Stimulated activated CD4-positive, alpha-beta T cell treated with anti-CD3 and anti-CD28 coated beads, TNF-alpha, amount 100 ng/mL, for 48 hours (primary cell): ENCODE data around the gene TREM2.

Experiments
- DNase-seq, 3 donors: peaks; one replicate each; pipeline ENCODE4 v3.0.0-alpha.2; 2020; ENCODE audit warnings: low read depth in 3 of 3

Gene TREM2

DNA sequence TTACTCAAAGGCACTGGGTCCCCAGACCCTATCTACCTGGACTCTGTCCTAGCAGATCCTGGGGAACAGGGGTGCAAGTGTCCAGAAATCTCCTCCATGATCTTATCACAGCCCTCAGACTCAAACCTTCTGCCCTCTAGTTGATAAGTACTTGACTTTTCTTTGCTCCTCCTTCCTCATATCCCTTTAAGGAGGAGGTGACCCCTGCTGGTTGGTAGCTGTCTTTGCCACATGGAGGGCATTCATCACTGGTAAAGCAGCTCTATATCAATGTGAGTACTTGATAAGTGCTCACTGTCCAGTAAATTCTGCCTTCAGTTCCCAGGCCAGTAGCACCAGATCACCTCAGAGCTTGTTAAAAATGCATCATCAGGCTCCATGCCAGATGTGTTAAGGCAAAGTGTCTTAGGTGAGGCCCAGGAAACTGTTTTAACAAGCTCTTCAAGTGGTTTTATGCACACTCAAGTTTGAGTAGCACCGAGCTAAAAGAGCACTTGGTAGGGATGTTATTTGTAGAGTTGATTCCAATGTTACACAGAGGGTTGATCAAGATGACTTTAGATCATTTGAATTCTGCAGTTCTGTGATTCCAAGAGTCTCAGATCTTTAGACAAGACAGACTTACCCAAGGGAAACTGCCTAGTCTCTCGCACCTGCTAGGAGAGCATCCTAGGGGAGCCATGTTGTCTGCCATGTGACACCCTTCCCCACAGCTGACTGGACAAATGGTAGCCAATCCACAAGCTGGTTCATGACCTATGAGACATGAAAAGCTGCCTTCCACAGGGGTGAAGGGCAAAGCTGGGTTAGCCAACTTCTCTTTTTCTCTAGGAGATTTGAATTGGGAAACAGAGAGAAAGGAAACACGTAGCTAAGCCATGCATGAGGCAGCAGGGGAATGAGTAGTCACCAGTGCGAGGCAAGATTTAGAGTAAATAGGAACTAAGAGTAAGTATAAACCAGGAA, 19.4 kb upstream of the TREM2 start:
- peak in 1 of 3 donors; percentile 22 for DNase-seq

DNA sequence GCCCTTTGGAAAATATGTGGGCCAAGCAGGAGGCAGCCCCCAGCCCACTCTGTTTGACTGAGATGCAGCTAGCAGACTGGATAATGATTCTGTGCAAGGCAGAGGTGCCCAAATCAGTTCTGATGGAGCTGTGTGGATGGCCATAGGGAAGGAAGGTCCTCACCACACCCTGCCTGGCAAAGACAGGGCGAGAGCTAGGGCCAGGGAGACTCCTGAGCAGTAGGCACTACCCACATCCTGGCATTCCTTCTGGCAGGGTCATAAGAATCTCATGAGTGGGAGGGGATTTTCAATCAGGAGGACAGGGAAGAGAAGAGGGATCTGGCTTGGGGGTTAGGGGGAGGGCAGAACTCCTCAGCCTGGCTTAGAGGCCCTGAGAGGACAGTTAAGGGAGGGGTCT, 18.6 kb upstream of the TREM2 start:
- no peak for DNase-seq

DNA sequence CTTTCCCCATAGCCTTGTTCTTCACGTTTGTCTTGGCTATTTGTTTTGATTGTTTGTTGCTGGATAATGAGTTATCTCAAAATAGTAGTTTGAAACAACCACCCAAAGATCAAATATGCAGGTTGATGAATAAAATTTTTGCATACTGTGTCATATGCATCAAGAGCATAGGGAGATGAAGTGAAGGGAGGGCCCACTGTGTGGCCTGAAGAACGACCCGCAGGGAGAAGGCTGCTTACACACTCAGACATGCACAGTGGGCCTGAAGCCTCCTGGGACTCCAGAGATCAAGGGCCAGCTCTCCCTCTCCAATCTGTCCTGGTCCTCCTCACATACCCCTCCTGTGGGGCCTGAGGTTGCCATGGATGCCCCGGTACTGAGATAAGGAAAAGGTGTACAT, 16.2 kb upstream of the TREM2 start:
- no peak for DNase-seq

DNA sequence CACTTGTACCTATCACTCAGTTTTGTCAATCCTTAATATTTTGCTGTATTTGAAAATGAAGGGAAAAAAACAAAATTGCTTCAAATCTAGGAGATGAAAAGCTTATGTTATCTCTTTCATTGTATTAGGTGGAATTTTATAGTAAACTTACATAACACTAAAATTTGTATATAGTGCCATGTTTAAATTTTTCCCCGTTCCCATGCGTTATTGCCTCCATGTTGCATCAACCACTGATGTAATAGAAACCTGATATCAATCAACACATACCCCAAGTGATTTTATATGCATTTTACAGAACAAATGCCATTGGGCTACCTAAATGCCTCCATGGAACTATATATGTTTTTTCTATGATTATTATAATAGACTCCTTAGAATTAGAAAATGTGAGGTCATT, 14.8 kb upstream of the TREM2 start:
- no peak for DNase-seq

DNA sequence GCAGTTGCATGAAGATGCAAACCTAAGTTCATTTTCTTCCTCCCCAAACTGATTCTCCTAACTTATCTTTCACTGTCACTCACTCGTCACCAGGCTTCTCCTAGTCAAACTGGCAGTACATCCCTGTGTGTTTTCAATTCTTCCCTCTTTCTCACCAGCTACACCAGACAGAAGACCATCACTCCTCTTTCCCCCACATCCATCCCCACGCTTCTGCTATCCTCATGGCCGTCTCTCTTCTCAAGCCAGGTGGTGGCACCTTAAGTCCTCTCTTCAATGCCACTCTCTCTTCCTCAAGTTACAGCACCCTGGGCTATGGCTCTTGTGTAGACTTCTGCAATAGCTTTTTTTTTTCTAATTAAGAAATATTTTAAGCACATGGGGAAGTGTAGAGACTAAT, 14.4 kb upstream of the TREM2 start:
- no peak for DNase-seq

DNA sequence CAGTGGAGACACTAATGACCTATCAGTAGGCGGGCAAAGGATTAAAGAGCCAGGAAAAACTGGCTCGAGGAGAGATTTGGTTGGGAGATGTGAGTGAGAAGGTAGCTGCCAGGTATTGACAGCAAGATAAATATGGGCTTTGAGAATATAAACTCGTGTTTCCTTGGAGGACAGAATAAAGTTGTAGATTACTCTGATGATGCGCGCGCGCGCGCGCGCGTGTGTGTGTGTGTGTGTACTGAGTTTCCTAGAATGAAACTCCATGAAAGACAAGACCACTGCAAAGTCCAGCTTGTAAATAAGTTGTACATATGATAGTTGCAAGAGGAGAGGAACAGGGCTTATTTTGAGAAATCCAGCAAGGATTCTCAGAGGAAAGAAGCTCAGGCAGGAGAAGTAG, 13.3 kb upstream of the TREM2 start:
- DNase-seq = no peak

DNA sequence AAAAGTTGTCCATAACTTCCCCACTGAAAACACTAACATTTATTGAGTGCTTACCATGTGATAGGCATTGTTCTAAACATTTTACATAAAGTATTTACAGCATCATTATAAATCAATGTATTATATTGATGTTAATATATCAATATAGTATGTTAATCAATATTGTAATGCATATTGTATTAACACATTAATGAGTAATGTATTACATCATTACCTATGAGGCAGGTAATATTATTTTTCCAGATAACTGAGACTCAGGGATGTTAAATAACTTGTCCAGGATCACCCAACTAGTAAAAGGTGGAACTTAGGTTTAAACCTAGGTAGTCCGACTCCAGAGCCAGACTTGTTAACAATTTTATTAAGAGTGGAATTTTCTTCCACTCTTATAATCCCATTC, 12.2 kb upstream of the TREM2 start:
- no peak for DNase-seq

DNA sequence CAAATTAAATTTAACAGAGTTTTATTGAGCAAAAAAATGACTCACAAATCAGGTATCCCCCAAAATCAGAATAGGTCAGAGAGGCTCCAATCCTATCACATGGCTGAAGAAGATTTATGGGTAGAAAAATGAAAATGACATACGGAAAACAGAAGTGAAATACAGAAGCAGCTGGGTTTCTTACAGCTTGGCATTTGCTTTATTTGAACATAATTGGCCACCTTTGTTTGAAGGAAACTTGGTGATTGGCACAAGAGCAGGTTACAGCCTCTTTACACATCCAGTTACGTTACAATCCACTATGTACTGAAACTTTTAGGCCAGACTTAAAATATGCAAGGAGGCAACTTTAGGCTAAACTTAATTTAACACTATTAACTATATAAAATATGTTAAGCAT, 11.7 kb upstream of the TREM2 start:
- no peak for DNase-seq

DNA sequence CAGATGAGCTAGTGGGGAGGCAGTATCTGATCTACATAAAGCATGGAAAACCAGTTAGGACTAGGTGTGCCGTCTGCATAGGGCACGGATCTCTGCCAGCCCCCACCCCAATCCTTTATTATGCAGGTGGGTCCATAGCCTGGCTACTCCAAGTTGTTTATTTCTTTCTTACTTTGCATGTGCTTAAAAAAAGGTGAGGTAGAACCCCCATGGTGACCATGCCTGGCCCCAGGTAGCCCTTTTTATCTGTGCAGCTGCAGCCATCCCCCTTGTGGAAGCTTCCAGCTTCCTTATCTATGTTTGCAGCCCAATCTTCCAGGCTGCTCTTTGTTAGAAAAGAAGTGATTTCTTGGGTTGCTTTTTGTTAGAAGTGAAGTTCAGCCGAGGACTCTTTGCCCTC, 9.0 kb upstream of the TREM2 start:
- no peak for DNase-seq

DNA sequence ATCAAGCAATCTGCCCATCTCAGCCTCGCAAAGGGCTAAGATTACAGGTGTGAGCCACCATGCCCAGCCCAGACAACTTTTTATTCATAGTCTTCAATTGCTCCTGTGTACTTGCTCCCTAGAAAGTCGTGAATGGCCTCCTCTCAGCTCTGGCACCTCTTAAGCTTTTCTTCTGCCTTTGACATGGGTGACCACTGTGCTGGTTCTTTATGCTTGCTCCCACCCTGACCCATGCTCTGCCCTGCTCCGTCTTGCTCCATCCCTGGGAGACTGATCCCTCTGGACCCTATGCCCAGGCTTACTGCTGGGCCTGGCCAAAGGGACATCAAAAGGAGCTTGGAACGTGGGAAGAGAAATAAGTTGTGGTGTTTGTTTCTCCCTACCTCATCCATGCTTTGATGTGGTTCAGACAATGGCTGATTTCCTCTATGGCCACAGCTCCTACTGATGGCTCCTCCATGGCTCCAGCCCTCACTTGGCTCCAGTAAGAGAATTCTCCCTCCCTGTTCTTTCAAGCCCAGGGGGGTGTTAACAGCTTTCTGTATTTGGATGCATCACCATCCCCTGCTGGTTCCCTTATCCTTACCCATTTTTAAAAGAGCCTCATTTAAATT, 7.7 kb upstream of the TREM2 start:
- DNase-seq = no peak

DNA sequence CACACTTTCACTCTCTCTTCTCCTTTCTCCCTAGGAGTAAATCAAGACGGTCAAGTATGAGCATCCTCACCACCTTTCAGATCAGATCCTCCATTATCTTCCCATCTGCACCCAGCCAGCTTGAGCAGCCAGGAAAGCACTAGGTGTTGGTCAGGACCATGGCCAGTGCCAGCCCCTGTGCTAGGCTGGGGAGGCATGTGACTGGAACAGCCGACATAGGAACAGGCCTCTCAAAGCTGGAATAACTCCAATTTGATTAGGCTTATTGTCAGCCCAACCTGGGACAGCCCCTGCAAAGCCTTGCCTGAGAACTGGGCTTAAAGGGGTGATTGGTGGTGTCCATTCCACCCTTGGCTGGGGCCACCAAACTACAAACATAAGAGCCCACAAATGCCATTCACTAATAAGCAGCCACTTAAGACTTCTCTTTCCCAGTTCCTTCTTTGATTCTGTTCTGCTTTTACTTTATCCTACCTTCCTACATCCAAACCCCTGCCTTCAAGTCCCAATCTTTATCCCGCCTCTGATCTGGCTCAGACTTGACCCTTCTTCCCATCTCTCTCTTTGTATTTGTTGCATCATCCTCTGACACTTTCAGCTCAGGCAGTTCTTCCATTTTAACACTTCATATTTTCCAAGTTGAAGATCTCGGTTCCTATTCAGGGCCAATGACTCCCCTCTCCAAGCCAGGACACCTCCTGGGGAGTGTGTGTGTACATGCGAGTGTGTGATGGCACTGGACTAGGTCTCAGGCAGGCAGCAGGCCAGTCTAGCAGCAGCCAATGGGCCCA, 4.5 kb upstream of the TREM2 start:
- DNase-seq = no peak

DNA sequence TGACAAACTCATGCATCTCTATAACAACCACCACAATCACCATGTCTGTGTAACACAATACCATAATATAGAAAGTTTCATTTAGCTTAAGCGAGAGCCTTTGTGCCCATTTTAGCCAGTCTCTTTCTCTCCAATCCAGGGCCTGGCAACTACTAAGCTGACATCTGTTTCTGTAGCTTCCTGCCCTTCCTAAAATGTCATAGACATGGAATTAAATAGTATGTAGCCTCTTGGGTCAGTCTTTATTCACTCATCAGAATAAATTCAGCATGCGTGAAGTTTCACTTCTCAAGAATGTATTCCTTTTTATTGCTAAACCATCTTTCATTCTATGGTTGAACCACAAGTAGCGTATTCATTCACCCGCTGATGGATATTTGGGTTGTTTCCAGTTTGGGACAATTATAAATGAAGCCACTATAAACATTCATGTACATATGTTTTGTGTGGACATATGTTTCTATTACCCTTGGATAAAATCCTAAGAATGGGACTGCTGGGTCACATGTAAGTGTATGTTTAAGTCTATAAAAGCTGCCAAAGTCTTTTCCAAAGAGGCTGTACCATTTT, 1.7 kb upstream of the TREM2 start:
- no peak for DNase-seq

DNA sequence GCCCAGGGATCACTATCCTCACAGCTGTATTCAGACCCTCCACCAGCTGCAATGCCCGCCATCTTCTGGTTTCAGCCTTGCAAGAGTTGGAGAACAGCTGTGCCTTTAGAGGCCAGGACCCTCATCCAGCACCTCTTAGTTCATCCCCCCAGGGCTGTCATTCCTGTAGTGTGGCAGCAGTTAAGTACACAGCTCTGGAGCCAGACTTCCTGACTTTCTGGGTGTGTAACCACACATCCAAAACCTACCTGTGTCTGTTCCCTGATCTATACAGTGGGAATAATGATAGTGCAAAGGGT, 452 bp upstream of the TREM2 start:
- DNase-seq = no peak

DNA sequence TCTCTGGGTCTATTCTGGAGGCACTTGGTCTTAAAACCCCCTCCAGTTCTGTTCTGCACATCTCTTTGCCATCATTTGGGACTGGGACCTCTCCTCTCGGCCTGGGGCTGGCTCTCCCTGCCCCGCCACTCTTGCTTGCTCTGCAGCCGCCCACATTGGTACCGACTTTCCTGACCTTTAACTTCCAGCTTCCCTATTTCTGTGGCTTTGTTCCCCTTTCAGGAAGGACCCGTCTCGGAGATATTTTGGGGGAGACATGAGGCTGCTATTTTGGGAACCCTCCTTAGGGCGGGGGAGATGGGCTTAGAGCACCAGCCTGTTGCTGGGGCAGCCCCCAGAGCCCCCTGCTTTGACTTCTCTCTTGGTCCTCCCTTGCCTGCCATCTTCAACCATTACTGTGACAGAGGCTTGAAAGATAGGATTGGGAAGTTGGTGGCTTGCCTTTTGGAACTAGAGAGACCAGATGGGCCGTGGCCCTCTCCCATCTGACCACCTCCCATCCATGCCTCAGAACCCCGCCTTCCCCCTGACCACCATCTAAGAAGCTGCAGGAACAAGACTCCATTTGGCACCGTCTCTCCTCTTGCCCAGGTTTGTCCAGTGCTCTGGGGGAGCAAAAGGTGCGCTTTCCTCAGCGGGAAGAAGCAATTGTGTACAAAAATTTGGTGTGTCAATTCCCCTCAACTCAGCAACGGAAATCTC, 914 bp downstream of the TREM2 start:
- no peak for DNase-seq

DNA sequence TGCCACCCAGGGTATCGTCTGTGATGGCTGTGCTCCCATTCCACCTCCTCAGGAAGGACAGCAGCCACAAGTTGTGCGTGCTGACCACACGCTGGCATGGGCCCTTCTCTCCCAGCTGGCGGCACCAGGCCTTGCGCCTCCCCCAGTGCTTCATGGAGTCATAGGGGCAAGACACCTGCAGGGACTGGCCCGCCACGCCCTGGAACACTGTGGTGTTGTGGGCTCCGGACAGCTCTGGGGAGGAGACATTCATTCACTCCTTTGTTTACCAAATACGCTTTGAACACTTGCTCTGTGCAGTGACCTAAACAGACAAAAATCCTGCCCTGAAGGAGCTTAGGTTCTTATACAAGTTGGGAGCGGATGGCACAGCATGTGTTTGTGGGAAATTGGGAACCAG, 1.5 kb downstream of the TREM2 start:
- DNase-seq = no peak

DNA sequence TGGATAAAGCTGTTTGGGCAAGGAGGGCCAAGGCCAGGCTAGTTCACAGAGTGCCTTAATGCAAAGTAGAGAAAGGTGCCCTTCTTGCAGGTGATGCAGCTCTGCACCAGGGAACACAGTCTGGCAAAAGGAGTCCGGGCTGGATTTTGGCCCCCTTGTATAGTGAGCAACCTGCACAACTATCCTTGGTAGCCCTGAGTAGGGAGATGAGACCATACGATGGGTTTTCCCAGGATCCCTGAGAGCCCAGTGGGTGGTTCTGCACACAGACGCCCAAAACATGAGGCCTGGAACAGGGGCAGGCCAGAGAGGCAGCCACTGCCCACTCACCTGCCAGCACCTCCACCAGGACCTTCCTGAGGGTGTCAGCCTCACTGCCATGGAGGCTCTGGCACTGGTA, 2.0 kb downstream of the TREM2 start:
- DNase-seq = no peak

DNA sequence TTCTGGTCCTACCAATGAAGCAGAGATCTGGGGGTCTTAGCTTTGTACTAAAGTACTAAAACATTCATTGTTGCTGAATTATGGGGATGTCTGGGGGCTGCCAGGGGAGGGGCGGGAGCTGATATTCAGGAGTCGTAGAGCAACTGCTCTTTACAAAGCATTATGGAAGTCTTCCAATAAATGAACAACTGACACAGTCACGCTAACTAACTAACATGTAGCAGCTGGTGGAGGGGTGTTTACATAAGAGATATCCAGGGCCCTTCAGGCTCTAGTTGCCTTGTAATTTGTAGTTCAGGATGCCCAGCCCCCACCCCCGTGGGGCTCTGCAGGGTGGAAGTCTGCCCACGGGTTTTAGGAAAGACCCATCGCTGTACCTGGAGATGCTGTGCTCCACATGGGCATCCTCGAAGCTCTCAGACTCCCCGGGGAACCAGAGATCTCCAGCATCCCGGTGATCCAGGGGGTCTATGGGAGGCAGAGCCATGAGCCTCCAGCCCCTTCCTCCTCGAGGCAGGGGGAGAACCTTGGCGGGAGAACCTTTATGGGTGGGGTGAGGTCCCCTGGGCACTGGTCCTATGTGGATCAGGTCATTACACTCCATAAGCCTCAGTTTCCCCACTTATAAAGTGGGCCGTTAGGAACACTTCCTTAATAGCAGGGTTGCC, 3.4 kb downstream of the TREM2 start:
- DNase-seq = no peak

DNA sequence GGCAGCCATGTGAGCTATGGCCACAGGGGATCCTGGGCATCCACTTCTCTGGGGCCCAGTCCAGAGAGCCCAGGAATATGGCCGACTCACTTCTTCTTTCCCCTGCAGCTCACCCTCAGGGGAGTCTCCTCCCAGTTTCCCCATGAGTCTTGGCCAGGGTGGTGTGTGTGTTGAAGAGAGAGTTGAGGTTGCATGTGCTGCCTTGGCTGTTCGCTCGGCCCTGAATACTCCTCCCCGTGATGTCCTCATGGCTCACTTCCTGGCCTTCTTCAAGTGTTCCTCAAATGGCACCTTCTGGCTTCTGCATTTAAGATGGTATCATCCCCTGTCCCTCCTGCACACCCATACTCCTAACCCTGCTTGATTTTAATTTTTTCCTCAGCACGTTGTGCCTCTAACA, 5.6 kb downstream of the TREM2 start:
- no peak for DNase-seq

DNA sequence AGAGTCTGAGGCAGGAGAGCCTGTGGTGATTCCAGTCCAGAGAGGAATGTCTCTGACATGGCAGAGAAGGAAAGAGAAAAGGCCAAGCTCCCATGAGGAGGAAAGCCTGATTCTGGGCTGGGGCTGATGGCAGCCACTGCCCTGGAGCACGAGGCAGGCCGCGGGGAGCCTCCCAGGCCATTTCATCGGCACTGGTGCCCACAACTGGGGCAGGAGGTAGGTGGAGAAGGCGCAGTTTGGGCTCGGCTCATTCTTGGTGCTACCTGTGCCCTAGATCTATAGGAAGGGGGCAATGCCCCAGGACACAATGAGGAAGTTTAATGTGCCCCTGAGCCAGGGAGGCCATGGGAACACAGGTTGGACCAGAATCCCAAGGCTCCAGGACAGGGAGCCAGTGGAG, 6.1 kb downstream of the TREM2 start:
- DNase-seq = no peak

DNA sequence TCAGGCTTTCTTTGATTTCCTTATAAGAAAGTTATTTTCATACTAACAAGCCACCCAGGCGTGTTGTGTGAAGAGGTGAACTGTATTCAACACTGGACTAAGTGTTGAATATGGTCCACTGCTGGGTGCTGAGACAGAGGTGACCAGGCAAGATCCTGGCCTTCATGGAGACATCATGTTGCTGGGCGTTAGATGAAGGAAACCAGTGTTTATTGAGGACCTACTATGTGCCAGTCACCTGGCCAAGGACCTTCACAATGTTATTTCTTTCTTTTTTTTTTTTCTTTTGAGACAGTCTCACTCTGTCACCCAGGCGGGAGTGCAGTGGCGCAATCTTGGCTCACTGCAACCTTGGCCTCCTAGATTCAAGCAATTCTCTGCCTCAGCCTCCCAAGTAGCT, 6.9 kb downstream of the TREM2 start:
- DNase-seq = no peak

DNA sequence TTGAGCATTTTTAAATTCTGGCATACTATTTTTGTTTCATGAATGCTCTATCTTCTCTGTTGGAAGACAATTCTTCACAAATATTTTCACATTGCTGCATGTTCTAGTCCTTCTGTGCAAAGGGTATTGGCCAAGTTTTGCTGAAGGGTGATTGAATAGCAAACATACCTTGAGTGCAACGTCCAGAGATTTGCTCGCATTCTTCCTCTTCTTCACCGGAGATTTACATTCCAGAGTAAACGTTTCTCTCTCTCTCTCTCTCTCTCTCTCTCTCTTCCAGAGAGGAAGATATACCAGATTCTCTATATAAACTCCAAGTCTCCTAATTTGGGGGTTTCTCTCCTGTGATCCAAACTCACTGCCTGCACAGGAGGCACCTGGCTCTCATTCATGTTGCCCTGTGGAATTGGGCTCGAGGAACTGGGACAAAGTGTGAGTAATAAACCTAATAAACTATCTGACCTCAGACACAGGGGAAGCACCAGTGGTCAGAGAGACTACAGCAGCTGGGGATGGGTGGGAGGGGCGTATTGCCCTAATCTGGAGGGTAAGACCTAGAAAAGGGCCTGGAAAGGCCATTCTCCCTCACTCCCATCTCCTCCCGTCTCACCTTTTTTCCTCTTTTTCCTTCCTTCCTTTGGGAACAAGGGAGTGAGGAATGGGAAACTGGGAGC, 7.6 kb downstream of the TREM2 start:
- no peak for DNase-seq
